ENCODE measurements around the gene NAT9.

The NAT9 gene

DNA sequence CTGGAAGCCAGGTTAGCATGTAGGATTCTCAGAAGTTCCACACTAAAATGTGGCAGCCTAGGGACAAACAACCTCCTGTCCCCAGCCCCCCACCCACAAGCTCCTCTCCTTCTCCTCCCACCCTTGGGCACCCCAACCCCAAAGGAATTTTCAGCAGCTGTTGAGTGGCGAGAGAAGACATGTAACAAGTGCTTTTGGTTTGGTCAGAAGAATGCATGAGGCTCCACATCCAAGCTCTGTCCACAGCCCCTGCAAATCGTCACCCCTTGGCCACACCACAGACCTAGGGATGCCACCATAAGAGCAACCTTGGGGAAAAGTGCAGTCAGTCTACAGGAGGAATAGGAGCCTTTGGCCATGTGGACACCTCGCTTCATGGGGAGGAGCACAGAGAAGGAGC is 51.0 kb downstream of the NAT9 start:
- no peak for DNase-seq

GRCh38 chr17:74723891-74724290 is 52.3 kb downstream of the NAT9 start:
- no peak for DNase-seq

DNA sequence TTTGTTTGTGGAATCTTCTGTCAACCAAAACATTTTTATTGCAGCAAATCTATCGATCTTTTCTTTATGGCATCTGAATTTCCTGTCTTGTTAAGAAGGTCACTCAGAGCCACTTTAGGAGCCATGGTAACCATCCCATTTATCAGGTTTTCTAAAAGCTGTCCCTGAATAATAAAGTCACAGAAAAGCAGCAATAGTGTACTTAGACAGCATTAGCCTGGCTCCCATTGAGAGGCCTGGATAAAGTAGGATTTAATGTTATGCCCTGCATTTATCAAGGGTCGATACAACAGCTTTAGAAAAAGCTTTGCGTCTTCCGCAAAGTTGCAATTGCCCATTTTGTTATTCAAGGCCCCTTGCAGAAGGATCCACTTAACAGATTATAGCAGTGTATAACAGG is 53.4 kb downstream of the NAT9 start:
- DNase-seq: no peak

Measured in NCI-H2171 (cell line).